HepG2 (cell line): ENCODE measurements around the gene MCC. TPM values are rescaled to one million over a fixed set of nuclear protein-coding genes. Genes with fewer than 3 reads are reported as not detected.
A peak's percentile ranks its signal among the peaks of the same experiment; 100 is the strongest.

Source experiments
- ARID2 ChIP-seq: sonication (generic); formaldehyde crosslinking; IDR thresholded peaks from 2 replicates; pipeline ENCODE4 v1.8.1; 2022; ENCODE audit warnings: mild to moderate bottlenecking, missing genetic modification reagents, borderline replicate concordance
- ATF5 ChIP-seq: sonication (generic); formaldehyde crosslinking; IDR thresholded peaks from 2 replicates; pipeline ENCODE4 v1.4.0; 2020; ENCODE audit warnings: mild to moderate bottlenecking, low read depth, missing genetic modification reagents
- EHMT2 ChIP-seq: fragments of 200-600 bp; sonication (generic); IDR thresholded peaks from 2 replicates; pipeline ENCODE4 v1.7.0; 2017; ENCODE audit warnings: antibody characterized with exemption, low read depth, low read length, borderline replicate concordance
- FIP1L1 ChIP-seq: fragments of 200-400 bp; formaldehyde crosslinking; IDR thresholded peaks from 2 replicates; pipeline ENCODE4 v1.6.1; 2018; ENCODE audit warnings: low read depth, mild to moderate bottlenecking, low read length, moderate library complexity, borderline replicate concordance; ENCODE audit not compliant: insufficient read depth
- LCORL ChIP-seq, 2 experiments: fragments of 450-650 bp in 1 of 2; sonication (generic) in 1 of 2; formaldehyde crosslinking in 1 of 2; IDR thresholded peaks; 2 replicates each; pipeline versions ENCODE4 v1.5.0 to v1.6.1; 2017 to 2020; ENCODE audit warnings: antibody characterized with exemption in 1 of 2, missing genetic modification reagents in 1 of 2
- MED8 ChIP-seq: sonication (generic); formaldehyde crosslinking; IDR thresholded peaks from 2 replicates; pipeline ENCODE4 v1.8.1; 2023; ENCODE audit warnings: mild to moderate bottlenecking, missing genetic modification reagents; ENCODE audit not compliant: insufficient replicate concordance
- NR1H2 ChIP-seq: sonication (generic); formaldehyde crosslinking; IDR thresholded peaks from 2 replicates; pipeline ENCODE4 v1.8.1; 2022; ENCODE audit warnings: low read depth, missing genetic modification reagents, borderline replicate concordance
- PTBP1 ChIP-seq: fragments of 200-400 bp; formaldehyde crosslinking; IDR thresholded peaks from 2 replicates; pipeline ENCODE4 v1.6.1; 2018; ENCODE audit warnings: low read length, low read depth; ENCODE audit not compliant: poor library complexity, severe bottlenecking
- REPIN1 ChIP-seq: sonication (generic); formaldehyde crosslinking; IDR thresholded peaks from 2 replicates; pipeline ENCODE4 v1.8.0; 2022; ENCODE audit warnings: missing genetic modification reagents, low read depth, mild to moderate bottlenecking, borderline replicate concordance
- RFXANK ChIP-seq: IDR thresholded peaks from 2 replicates; pipeline ENCODE4 v1.6.1; 2016
- SMARCE1 ChIP-seq: fragments of 450-650 bp; IDR thresholded peaks from 2 replicates; pipeline ENCODE4 v1.6.1; 2017; ENCODE audit warnings: borderline replicate concordance
- YEATS2 ChIP-seq: sonication (generic); formaldehyde crosslinking; IDR thresholded peaks from 2 replicates; pipeline ENCODE4 v1.4.0; 2020; ENCODE audit warnings: missing genetic modification reagents, borderline replicate concordance
- ZBTB7B ChIP-seq: sonication (generic); formaldehyde crosslinking; IDR thresholded peaks from 2 replicates; pipeline ENCODE4 v1.4.0; 2020; ENCODE audit warnings: missing genetic modification reagents
- ZFP1 ChIP-seq: IDR thresholded peaks from 2 replicates; pipeline ENCODE4 v1.6.1; 2016
- ZNF24 ChIP-seq: fragments of 450-650 bp; IDR thresholded peaks from 2 replicates; pipeline ENCODE4 v1.6.1; 2017; ENCODE audit warnings: antibody characterized with exemption, mild to moderate bottlenecking
- ZNF282 ChIP-seq: fragments of 450-650 bp; IDR thresholded peaks from 2 replicates; pipeline ENCODE4 v1.6.1; 2018; ENCODE audit not compliant: partially characterized antibody
- ZNF382 ChIP-seq: sonication (generic); formaldehyde crosslinking; IDR thresholded peaks from 2 replicates; pipeline ENCODE4 v1.5.0; 2020; ENCODE audit warnings: missing genetic modification reagents, mild to moderate bottlenecking, borderline replicate concordance
- ZNF598 ChIP-seq: sonication (generic); formaldehyde crosslinking; IDR thresholded peaks from 2 replicates; pipeline ENCODE4 v1.5.1; 2020; ENCODE audit warnings: mild to moderate bottlenecking, missing genetic modification reagents, borderline replicate concordance
- ZNF629 ChIP-seq: sonication (generic); formaldehyde crosslinking; conservative IDR thresholded peaks from 2 replicates; pipeline ENCODE4 v1.5.0; 2020; ENCODE audit warnings: missing genetic modification reagents
- ZNF678 ChIP-seq: sonication (generic); formaldehyde crosslinking; IDR thresholded peaks from 2 replicates; pipeline ENCODE4 v1.4.0; 2020; ENCODE audit warnings: mild to moderate bottlenecking, missing genetic modification reagents
- ZNF703 ChIP-seq: sonication (generic); formaldehyde crosslinking; IDR thresholded peaks from 2 replicates; pipeline ENCODE4 v1.5.1; 2020; ENCODE audit warnings: missing genetic modification reagents, mild to moderate bottlenecking, moderate library complexity, borderline replicate concordance
- ZSCAN12 ChIP-seq: sonication (generic); formaldehyde crosslinking; IDR thresholded peaks from 2 replicates; pipeline ENCODE4 v1.9.0; 2021; ENCODE audit warnings: mild to moderate bottlenecking, missing genetic modification reagents
- polyA plus RNA-seq, 8 experiments: library from polyadenylated mRNA; depleted of rRNA in 3 of 8; stranded (reverse) in 7 of 8; unstranded in 1 of 8; fragments of >200 nt; fragmentation: Illumina TruSeq in 4 of 8; extraction: Trizol in 4 of 8; gene quantifications; 2 replicates each; pipeline versions ENCODE4 v1.2.1 to v1.2.3, GENCODE V29; 2011 to 2016; ENCODE audit warnings: low read depth in 4 of 8, missing spikeins in 1 of 8, mixed read lengths in 1 of 8; ENCODE audit not compliant: insufficient read depth in 1 of 8
- total RNA-seq, 5 experiments: library from RNA; depleted of rRNA; stranded (reverse); fragments of >200 nt; fragmentation: Illumina TruSeq; extraction: Trizol; gene quantifications; 2 replicates each; pipeline ENCODE4 v1.2.3, GENCODE V29; 2016; ENCODE audit warnings: low read depth in 1 of 5
- TF ChIP-seq, protein P1 (sequence below): sonication (generic); formaldehyde crosslinking; IDR thresholded peaks from 2 replicates; pipeline ENCODE4 v1.9.0; 2022; ENCODE audit warnings: low read depth, missing genetic modification reagents
- TF ChIP-seq, protein P2 (sequence below): sonication (generic); formaldehyde crosslinking; IDR thresholded peaks from 2 replicates; pipeline ENCODE4 v1.5.0; 2020; ENCODE audit warnings: missing genetic modification reagents
- TF ChIP-seq, protein P3 (sequence below): sonication (generic); formaldehyde crosslinking; IDR thresholded peaks from 2 replicates; pipeline ENCODE4 v1.4.0; 2020; ENCODE audit warnings: low read depth, mild to moderate bottlenecking, missing genetic modification reagents

Gene MCC
- total and polyA plus RNA-seq, 2 of the 13 experiments (the other 11 are each of a cell fraction or from before 2014, with no cell fraction given) = 0.55 to 2.4 TPM

- peak; percentile 91; the same call in 1 of the 2 replicates for TF ChIP-seq ATF5
- no peak for TF ChIP-seq ZNF282
- no peak for TF ChIP-seq ZSCAN12 (CRISPR knock-in tag)
- TF ChIP-seq RFXANK (CRISPR knock-in tag) = 0 out of 2 replicates have a peak, but pooled peaks have one; percentile 65
- peak; percentile 50; the same call in 1 of the 2 replicates for TF ChIP-seq ZBTB7B
- TF ChIP-seq YEATS2 (CRISPR knock-in tag) = peak; percentile 83
- no peak for TF ChIP-seq SMARCE1
- TF ChIP-seq REPIN1 (CRISPR knock-in tag) = peak; percentile 70; the same call in 1 of the 2 replicates
- no peak for TF ChIP-seq ZFP1
- 0 out of 2 replicates have a peak, but pooled peaks have one; percentile 5 for TF ChIP-seq ZNF629 (CRISPR knock-in tag)
- TF ChIP-seq NR1H2 (CRISPR knock-in tag) = no peak
- TF ChIP-seq, protein P1, sequence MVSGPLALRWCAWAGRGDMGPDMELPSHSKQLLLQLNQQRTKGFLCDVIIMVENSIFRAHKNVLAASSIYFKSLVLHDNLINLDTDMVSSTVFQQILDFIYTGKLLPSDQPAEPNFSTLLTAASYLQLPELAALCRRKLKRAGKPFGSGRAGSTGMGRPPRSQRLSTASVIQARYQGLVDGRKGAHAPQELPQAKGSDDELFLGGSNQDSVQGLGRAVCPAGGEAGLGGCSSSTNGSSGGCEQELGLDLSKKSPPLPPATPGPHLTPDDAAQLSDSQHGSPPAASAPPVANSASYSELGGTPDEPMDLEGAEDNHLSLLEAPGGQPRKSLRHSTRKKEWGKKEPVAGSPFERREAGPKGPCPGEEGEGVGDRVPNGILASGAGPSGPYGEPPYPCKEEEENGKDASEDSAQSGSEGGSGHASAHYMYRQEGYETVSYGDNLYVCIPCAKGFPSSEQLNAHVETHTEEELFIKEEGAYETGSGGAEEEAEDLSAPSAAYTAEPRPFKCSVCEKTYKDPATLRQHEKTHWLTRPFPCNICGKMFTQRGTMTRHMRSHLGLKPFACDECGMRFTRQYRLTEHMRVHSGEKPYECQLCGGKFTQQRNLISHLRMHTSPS (CRISPR knock-in tag) = no peak
- TF ChIP-seq ZNF703 (CRISPR knock-in tag) = 0 out of 2 replicates have a peak, but pooled peaks have one; percentile 61
- no peak for TF ChIP-seq LCORL (IDR thresholded peaks at IDR 0.05)
- no peak for TF ChIP-seq LCORL (CRISPR knock-in tag; IDR thresholded peaks at IDR 0.05)
- 0 out of 2 replicates have a peak, but pooled peaks have one; percentile 65 for TF ChIP-seq ZNF678 (CRISPR knock-in tag)
- TF ChIP-seq, protein P2, sequence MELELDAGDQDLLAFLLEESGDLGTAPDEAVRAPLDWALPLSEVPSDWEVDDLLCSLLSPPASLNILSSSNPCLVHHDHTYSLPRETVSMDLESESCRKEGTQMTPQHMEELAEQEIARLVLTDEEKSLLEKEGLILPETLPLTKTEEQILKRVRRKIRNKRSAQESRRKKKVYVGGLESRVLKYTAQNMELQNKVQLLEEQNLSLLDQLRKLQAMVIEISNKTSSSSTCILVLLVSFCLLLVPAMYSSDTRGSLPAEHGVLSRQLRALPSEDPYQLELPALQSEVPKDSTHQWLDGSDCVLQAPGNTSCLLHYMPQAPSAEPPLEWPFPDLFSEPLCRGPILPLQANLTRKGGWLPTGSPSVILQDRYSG (CRISPR knock-in tag) = no peak
- no peak for TF ChIP-seq ZNF382 (CRISPR knock-in tag)
- TF ChIP-seq MED8 (CRISPR knock-in tag) = peak; percentile 63
- peak; percentile 90 for TF ChIP-seq ZNF24
- TF ChIP-seq EHMT2 = no peak
- peak; percentile 24 for TF ChIP-seq PTBP1
- TF ChIP-seq FIP1L1 = no peak
- TF ChIP-seq ZNF598 (CRISPR knock-in tag) = peak; percentile 74; the same call in 1 of the 2 replicates
- no peak; the same call in 1 of the 2 replicates for TF ChIP-seq ARID2 (CRISPR knock-in tag)
- TF ChIP-seq, protein P3, sequence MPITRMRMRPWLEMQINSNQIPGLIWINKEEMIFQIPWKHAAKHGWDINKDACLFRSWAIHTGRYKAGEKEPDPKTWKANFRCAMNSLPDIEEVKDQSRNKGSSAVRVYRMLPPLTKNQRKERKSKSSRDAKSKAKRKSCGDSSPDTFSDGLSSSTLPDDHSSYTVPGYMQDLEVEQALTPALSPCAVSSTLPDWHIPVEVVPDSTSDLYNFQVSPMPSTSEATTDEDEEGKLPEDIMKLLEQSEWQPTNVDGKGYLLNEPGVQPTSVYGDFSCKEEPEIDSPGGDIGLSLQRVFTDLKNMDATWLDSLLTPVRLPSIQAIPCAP = 0 out of 2 replicates have a peak, but pooled peaks have one; percentile 65
Measured at GRCh38 chr5:113513384-113514288, 25.4 kb upstream of the MCC start, which contains the start of gene YTHDC2 (continued).
